NCI-H69 (cell line): ENCODE data around the gene UPF1.
"Not testable (repeated sequence)": the region's sequence is repeated elsewhere in the genome, so short reads cannot be mapped to it uniquely, and the experiment has no call there.

ENCODE experiments used
- DNase-seq: peaks from one replicate; lab custom pipeline; 2025; lab: John Stamatoyannopoulos, UW

Gene UPF1

GRCh38 chr19:18799389-18799970, 32.3 kb upstream of the UPF1 start:
- DNase-seq: no peak

DNA sequence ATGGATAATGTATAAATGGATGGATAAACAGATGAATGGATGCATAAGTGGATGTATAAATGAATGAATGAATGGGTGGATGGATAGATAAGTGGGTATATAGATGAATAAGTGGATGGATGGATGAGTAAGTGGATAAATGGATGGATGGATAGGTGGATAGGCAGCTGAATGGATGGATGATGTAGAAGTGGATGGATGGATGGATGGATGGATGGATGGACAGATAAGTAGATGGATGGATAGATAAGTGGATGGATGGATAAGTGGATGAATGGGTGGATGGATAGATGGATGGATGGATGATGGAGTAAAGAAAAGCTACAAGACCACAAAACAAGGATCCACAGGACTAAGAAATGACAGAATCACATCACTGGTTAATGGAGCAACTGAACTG, 31.7 kb upstream of the UPF1 start:
- DNase-seq: no peak

GRCh38 chr19:18800636-18801035, 31.1 kb upstream of the UPF1 start:
- DNase-seq: no peak

GRCh38 chr19:18802354-18802753, 29.4 kb upstream of the UPF1 start:
- peak; percentile 63 for DNase-seq

- no peak for DNase-seq
Observed at GRCh38 chr19:18803550-18804138, 28.1 kb upstream of the UPF1 start.

DNA sequence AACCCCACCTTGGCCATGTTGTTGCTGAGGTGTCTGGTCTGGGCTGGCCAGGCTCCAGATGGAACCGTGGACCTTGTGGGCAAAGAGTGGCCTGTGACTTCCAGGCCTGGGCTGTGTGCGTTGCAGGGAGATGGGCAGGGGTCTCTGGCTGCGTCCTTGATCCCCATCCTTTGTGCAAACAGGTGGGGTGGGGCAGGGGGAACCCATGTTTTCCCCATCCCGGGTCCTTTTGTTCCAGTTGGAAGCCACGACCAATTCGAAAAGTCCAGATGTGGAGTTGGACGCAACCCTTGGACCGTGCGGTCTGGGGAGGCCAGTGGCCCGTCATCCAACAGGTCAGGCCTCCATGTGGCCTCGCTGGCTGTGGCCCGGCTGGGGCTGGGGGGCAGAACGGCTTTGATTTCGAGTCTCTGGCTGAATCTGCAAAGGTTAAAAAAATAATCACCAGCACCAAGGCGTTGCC, 27.6 kb upstream of the UPF1 start:
- DNase-seq: no peak

GRCh38 chr19:18804643-18805042, 27.1 kb upstream of the UPF1 start:
- DNase-seq: no peak

DNA sequence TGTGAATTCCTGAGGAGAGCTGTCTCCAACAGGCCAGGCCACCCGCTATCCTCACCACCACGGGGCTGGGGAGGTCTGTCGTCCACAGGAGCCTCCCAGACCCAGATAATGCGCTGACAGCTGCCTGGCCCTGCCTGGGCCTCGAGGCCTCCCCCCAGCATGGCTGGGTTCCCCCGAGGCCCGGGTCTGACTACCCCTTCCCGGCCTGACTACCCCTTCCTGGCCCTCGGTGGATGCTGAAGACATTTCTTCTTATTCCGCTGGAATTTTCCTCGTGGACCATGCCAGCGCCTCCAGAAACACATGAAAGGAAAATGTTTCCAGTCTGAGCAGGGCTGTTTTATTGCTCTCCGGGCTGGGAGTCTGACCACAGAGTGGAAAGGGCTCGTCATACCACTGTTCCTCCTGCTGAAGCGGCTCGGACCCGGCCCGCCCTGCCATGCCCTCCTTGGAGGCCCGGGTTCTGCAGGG, 23.9 kb upstream of the UPF1 start:
- no peak for DNase-seq

- DNase-seq: no peak
Observed at GRCh38 chr19:18809149-18809868, 22.4 kb upstream of the UPF1 start.

- DNase-seq: not testable (repeated sequence)
Observed at GRCh38 chr19:18811638-18812037, 20.1 kb upstream of the UPF1 start.

- no peak for DNase-seq
Observed at GRCh38 chr19:18814063-18814462, 17.7 kb upstream of the UPF1 start.

- DNase-seq: no peak
Observed at GRCh38 chr19:18815673-18816072, 16.1 kb upstream of the UPF1 start.

GRCh38 chr19:18816645-18817044, 15.1 kb upstream of the UPF1 start:
- not testable (repeated sequence) for DNase-seq

DNA sequence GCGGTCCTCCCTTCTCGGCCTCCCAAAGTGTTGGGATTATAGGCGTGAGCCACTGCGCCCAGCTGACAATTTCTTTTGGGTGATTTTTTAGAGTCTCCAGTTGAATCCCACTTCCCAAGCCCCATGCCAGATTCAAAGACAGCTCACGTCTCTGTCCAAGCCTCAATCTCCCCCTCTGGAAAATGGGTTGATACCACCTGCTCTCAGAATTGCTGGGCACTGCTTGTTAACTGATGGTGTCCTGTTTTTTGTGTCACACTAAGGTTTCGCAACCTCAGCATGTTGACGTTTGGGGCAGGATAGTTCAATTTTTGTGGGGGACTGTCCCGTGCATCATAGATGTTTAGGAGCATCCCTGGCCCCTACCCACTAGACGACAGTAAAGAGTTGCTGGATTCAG, 14.2 kb upstream of the UPF1 start:
- no peak for DNase-seq

DNA sequence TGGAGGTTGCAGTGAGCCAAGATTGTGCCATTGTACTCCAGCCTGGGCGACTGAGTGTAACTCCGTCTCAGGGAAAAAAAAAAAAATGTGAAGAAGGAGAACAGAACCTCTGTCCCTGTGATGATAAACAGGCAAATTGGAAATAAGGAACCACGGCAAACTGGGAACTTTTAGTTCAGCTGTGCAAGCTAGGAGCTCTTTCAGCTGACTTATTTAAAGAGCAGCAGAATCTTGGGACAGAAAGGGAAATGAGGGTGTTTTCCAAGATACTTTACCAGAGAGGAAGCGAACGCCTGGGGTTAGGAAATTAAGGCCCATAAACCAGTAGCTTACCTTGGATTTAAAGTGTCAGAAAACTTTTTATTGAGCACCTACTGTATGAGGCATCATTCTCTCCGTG, 3.0 kb upstream of the UPF1 start:
- no peak for DNase-seq

GRCh38 chr19:18830488-18830887, 1.3 kb upstream of the UPF1 start:
- DNase-seq: no peak

- DNase-seq: peak; percentile 54
Observed at GRCh38 chr19:18832306-18833140, 764 bp downstream of the UPF1 start.

- DNase-seq: peak; percentile 54
Observed at GRCh38 chr19:18833141-18833476, 1.4 kb downstream of the UPF1 start.

DNA sequence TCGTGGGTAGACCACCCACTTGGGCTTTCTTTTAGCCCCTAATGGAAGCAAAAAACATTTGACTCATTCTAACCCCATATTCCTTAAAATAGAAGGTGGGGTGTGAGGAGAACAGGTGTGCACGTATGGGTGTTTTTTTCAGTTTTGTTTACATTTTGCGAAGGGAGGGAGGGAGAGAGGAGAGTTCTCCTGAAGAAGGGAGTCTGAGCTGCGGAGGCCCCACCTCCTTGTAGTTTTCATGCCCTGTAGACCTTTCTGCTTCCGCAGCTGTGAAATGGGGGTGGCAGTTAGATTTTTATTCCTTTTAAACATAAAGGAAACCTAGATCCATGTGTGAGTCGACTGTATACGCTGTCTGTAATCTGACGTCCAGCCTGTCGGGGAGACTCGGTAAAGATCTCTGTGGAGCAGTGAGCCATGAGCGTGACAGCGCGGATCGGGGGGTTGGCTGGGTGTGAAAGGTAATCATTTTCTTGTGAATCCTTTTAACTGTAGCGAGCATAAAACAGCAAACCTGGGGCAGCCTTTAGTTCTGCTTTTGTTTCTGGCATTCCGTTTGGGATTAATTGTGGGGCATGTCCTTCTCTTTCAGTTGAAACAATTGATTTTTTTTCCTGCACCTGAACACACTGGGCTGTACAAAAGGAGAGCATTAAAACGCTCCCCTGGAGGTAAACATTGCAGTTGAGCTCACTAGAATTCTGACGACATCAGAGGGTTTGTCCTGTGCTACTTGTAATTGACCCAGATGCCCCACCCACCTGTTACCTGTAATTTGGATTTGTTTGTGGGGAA, 2.3 kb downstream of the UPF1 start:
- DNase-seq: peak; percentile 97

DNA sequence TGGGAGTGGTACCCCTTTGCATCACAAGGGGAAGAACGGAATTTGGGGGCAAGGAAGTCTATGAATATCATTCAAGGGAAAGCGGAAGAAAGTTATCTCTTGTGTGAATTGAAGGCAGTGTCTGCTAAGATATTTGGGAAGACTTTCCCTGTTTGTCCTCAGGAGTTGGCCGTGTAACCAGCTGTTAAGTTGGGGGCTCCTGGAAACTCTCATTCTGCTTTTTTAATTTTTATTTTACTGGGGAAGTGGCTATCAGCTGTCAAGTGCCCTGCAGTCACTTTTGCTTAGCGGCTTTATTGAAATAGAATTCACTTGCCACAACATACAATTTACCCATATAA, 2.9 kb downstream of the UPF1 start:
- DNase-seq: no peak

DNA sequence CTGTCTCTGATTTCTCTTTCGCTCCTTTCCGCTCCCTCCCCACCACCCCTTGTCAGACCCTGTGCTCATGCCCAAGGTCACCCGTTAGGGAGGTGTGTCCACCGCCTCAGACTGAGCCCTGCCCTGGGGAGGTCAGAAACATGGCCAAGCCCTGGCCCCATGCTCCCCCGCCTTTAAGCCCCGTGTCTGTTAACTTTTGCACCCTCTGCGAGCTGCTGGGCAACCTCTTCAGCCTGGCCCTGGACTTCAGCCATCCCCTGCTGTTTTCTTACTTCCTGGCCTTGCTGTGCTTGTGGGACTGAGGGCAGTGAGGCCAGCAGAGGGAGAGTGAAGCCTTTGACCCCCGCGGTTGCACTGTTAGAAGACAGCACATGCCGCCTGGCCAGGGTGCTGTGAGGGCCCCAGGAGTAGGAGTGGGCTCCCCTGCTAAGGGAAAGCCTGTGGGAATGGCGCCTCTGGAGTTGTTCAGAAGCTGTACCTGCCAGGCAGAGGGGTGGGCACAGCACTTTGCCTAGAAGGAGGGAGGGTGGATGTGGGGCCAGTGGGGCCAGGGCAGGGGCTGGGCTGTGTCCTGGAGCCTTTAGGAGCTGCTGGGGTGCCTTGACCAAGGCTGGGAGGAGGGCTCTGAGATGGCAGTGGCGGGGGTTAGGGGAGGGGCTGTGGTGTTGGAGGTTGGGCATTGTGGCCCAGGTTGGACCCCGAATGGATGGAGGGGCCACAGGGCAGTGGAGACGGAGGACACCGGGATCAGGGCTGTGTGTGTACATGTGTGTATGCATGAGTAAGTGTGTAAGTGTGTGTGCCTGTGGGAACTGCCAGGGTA, 7.9 kb downstream of the UPF1 start:
- DNase-seq: no peak
